SH-SY5Y (cell line): ENCODE data around the gene DNAI2.

Experiments used
- GATA2 ChIP-seq: IDR thresholded peaks from 2 replicates; pipeline ENCODE4 v1.6.1; 2011; ENCODE audit warnings: mild to moderate bottlenecking, low read depth, low read length
- GATA3 ChIP-seq: IDR thresholded peaks from 2 replicates; pipeline ENCODE4 v1.6.1; 2011; ENCODE audit warnings: low read depth, mild to moderate bottlenecking, low read length, moderate library complexity

Gene DNAI2

GRCh38 chr17:74344658-74345057, 70.6 kb downstream of the DNAI2 start:
- TF ChIP-seq GATA3, result no peak
- no peak for TF ChIP-seq GATA2

DNA sequence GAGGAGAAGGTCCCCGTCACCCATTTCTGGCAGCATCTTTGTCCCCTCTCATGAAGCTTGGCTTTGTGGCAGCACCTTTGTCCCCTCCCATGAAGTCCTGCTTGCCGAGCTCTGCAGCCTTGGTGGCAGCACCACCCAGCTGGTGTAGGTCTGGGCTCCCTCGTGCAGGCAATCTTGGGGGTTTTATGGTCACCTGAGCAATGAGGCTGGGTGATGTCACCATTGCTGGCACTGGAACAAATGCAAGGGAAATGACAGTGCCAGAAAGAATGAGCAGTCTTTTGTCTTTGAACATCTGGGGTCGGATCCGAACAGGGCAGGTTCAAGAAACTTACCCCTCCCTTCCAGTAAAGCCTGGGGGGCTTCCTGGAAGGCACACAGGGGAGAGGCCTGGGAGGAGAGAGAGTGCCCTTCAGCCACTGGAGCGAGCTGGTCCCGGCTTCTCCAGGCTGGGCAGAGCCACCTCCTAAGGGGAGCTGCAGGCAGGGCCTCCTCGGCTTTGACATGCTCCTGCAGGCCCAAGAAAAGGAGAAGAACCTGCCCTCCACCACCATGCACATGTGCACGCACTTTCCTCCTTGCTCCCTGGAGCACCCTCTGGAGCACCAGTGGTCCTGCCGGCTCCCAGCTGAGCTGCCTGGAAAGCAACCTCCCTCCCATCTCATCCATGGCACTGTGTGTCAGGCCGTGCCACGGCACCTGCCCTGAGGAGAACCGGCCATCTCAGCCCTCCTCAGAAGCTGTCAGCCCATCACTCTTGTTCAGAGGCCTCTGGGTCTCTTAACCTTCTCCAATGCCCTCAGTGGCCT, 71.6 kb downstream of the DNAI2 start:
- TF ChIP-seq GATA2 (no peak), GATA3 (no peak)

DNA sequence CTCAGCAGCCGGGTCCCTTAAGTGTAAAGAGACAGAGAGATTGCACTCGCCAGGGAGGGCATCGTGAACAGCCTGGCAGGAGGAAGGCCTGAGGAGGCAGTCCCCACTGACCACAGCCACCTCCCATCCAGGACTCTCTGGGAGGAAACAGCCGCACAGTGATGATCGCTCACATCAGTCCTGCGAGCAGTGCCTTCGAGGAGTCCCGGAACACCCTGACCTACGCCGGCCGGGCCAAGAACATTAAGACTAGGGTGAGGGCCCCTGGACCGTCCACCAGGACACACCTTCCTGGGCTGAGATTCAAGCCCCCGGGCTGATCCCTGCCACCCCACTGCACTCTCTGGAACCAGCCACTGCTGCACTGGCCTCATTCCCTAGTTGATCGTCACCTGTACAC, 73.6 kb downstream of the DNAI2 start:
- TF ChIP-seq GATA2, result no peak
- no peak for TF ChIP-seq GATA3

DNA sequence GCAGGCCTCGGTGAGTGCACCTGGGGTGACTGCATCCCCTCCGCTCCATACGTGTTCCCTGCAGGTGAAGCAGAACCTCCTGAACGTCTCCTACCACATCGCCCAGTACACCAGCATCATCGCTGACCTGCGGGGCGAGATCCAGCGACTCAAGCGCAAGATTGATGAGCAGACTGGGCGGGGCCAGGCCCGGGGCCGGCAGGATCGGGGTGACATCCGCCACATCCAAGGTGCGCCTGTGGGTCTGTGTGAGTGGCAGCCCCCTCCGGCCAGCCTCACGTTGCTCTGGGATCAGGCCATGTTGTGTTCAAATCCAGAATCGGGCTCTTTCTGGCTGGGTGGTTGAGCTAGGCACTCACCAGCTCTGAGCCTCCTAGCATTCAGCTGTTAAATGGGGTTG, 75.1 kb downstream of the DNAI2 start:
- TF ChIP-seq GATA2 (no peak), GATA3 (no peak)

DNA sequence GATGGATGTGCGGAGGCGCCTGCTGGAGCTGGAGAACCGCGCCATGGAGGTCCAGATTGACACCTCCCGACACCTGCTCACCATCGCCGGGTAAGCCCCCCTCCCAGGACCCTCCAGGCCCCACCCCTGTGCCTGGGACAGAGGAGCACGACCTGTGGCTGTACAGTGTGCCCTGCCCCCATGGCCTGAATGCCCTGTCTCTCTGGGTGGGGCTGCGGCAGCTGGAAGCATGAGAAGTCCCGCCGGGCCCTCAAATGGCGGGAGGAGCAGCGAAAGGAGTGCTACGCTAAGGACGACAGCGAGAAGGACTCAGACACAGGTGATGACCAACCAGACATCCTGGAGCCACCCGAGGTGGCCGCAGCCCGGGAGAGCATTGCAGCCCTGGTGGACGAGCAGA, 76.5 kb downstream of the DNAI2 start:
- TF ChIP-seq GATA2 (no peak), GATA3 (no peak)

GRCh38 chr17:74351552-74352210, 77.6 kb downstream of the DNAI2 start:
- no peak for TF ChIP-seq GATA2
- TF ChIP-seq GATA3, result no peak

DNA sequence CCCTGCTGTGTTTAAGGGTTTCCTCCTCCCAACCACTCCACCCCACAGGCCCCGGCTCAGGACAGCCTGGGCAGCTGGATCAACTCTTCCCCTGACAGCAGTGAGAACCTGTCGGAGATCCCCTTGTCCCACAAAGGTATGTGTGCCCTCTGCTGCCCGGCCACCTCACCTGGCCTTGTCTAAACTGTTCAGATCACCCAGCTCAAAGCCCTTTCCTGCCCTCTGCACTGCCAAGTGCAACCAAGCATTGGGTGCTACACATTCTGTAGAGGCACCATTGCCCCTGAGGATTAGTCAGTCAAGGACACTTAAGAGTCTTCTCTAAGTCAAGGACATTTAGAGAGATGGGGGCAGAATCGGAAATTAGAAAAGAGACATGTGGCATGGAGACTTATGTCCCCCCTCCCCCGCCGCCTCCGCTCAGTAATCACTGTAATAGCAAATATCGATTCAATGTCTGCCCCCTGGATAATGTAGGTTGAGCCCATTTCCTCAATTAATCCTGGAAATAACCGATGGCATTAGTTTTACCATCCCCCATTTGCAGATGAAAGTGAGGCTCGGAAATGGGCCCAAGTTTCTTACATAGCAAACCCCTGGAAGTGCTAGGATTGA, 79.5 kb downstream of the DNAI2 start:
- no peak for TF ChIP-seq GATA3
- no peak for TF ChIP-seq GATA2

DNA sequence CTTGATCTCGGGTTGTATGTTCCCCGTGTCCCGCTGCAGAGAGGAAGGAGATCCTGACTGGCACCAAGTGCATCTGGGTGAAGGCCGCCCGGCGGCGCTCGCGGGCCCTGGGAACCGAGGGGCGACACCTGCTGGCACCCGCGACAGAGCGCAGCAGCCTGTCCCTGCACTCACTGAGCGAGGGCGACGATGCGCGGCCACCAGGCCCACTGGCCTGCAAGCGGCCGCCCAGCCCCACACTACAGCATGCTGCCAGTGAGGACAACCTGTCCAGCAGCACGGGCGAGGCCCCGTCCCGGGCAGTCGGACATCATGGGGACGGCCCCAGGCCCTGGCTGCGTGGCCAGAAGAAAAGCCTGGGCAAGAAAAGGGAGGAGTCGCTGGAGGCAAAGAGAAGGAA, 80.1 kb downstream of the DNAI2 start:
- TF ChIP-seq GATA2 (no peak), GATA3 (no peak)

DNA sequence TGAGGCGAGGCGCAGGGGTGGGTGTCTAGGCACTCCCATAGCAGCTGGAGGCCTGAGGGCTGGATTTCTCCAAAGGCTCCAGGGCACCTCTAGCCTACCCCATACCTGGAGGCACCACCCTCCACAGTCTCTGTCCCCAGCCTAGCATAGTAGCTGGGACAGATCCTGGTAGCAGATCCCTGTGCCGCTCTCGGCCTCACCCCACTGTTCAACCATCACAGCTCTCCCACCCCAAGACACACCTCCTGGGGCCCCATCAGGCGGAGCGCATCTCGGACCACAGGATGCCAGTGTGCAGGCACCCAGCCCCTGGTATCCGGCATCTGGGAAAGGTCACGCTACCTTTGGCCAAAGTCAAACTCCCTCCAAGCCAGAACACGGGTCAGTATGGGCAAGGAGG, 80.5 kb downstream of the DNAI2 start:
- no peak for TF ChIP-seq GATA3
- no peak for TF ChIP-seq GATA2

DNA sequence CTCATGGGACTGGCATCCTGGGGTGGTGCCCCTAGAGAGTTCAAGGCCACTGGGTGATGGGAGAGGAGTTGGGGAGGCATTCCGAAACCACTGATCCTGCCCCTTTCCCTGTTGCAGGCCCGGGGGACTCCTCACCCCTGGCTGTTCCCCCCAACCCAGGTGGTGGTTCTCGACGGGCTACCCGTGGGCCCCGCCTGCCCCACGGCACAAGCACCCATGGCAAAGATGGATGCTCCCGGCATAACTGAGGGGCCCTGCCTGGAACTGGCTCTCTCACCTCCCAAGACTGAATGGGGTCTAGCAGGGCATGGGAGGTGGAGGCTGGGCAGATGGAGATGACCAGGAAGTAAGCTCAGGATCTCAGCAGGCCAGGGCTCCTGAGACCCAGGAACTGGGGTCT, 81.0 kb downstream of the DNAI2 start:
- no peak for TF ChIP-seq GATA2
- no peak for TF ChIP-seq GATA3

- TF ChIP-seq GATA3 (no peak), GATA2 (no peak)
These were observed 82.8 kb downstream of the DNAI2 start for GRCh38 chr17:74356646-74357465.

DNA sequence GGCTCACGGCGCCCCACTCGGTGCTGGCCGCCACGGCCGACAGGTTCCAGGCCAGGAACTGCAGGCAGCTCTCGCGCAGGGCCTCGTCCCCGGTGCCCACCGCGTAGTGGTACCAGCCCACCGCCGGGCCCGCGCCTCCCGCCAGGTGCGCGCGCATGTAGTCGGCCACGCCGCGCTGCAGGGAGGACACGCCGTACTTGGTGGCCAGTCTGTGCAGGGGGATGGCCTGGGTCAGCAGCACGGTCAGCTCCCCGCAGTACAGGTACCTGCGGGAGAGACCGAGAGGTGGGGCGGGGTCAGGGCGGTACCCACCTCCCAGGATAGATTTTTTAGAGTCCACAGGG, 83.4 kb downstream of the DNAI2 start:
- TF ChIP-seq GATA3 (no peak), GATA2 (no peak)

- no peak for TF ChIP-seq GATA2
These were observed 84.7 kb downstream of the DNAI2 start for GRCh38 chr17:74358697-74359096.

GRCh38 chr17:74359916-74360315, 85.9 kb downstream of the DNAI2 start:
- TF ChIP-seq GATA2 (no peak), GATA3 (no peak)
